ENCODE results near the gene RGL4. TPM values are rescaled to one million over a fixed set of nuclear protein-coding genes. Genes with fewer than 3 reads are reported as not detected.
"Not testable (repeated sequence)": the region's sequence is repeated elsewhere in the genome, so short reads cannot be mapped to it uniquely, and the experiment has no call there.

Gene RGL4
- total RNA-seq, 1 donor from 2014 or later = not detected

DNA sequence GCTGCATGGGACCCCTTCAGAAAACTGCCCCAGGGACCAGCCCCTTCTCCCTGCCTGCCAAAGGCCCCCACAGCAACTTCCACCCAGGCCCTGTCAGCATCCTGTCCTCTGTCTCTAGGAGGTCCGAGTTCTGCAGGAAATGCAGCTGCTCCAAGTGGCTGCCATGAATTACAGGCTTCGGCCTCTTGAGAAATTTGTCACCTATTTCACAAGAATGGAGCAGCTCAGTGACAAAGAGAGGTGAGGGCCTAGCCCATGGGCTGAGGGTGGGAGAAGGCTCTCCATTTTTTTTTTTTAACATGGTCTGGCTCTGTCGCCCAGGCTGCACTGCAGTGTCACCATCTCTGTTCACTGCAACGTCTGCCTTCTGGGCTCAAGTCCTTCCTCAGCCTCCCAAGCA is 7.3 kb downstream of the RGL4 start:
- DNase-seq (ENCODE audit: low read depth in 2 of 2) = no peak

DNA sequence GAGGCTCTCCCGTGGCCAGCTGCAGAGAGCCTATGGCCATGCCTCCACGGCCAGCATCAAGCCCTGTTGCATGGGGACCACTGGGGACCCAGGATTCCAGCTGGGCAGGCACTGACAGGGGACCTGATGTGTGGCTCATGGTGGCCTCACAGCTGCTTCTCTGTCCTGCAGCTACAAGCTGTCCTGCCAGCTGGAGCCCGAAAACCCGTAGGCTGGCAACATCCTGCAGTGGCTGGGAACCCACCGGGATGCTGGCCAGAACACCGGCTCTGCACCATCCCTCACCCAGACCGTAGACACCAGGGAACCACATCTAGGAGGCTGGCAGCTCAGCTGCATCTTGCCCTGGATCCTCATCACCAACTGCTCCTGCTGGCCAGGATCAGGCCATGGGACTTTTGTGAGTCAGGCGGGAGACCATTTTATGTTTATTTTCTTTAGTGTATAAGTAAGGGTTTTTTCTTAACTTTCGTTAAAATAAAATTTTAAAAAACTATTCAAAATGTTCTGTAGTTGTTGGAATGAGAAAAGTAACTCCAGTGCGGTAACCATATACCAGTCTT is 7.9 kb downstream of the RGL4 start:
- DNase-seq (ENCODE audit: low read depth in 2 of 2) = no peak

DNA sequence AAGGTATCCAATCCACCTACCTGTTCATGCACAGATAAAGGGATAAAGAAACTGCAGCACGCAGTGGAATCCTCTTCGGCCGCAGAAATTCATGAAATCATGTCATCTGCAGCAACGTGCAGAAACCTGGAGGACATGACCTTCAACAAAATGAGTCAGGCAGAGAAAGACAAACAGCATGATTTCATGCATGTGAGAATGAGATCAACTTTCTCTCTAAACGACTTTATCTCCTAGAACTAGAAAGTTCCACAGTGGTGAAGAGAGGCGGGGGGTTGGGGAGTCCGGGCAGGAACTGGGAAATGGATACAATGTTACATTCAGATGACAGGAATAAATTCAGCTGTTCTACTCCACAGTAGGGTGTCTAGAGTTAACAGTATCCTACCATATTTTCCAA is 9.9 kb downstream of the RGL4 start:
- no peak for DNase-seq (ENCODE audit: low read depth in 2 of 2)

DNA sequence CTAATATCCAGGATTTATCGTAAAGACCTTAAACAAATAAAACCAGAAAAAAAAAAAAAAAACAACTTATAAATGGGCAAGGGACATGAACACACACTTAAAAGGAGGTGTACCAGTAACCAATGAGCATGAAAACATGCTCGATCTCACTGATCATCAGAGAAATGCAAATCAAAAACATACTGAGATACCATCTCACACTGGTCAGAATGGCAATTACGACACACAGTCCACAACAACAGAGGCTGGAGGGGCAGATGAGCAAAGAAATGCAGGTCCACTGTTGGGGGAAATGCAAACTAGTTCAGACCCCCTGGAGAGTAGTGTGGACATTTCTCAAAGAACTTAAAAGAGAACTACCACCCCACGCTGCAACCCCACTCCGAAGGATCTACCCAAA is 13.2 kb downstream of the RGL4 start:
- DNase-seq (ENCODE audit: low read depth in 2 of 2) = no peak

DNA sequence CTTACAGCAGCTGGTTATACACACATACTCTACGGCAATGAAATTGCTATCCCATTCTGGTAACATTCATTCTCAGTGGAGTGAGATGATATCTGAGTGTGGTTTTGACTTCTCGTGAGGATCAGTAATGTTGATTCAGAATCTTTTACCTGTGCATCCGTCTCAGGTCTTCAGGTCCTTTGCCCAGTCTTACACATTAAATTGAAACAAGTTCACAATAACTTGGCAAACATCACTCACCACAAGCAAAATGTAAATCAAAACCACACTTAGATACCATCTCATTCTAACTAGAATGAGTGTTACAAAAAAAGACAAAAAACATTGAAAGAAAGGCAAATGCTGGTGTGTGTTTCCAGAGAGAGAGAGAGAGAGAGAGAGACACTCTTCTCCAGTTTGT is 14.0 kb downstream of the RGL4 start:
- DNase-seq (ENCODE audit: low read depth in 2 of 2) = no peak

DNA sequence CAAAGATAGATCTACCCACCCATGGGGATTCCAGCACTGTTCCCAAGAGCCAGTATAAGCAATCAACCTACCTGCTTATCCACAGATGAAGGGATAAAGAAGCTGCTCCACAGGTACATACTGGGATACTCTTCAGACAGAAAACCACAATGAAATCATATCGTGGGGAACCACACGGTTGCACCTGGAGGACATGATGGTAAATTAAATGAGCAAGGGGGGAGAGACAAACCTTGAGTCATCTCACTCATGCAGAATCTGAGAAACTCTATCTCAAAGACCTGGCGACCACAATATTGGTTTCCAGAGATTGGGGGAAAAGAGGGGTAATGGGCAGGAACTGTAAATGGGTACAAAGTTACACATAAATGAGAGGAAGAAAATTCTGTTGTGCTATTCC is 14.5 kb downstream of the RGL4 start:
- DNase-seq (ENCODE audit: low read depth in 2 of 2) = no peak

DNA sequence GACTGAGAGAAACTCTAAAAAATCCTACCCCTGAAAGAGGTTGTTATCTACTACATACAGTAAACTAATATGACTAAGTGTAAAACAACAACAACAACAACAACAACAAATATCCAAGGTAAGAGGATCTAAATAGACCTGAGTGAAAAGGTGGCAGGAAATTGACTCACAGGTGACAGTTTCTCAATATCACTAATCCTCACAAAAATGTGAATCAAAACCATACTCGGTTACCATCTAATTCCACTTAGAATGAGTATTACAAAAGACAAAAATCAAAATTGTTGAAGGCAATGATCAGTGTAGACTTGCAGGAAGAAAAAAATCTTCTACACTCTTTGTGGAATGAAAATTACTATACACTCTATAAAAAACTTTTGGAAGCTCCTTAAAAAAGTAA is 17.5 kb downstream of the RGL4 start:
- DNase-seq (ENCODE audit: low read depth in 2 of 2) = no peak

DNA sequence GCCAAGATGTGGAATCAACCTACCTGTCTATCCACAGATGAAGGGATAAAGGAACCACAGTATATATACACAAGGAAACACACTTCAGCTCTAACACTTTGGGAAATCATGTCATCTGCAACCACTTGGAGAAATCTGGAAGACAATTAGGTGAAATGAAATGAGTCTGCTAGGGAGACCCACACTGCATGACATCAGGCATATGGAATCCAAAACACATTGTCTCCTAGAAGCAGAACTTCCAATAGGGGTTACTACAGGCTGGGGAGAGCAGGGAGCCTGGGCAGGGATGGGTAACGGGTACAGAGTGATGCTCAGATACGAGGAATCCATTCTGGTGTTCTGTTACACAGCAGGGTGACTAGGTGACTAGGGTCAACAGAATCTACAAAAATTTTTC is 18.3 kb downstream of the RGL4 start:
- no peak for DNase-seq (ENCODE audit: low read depth in 2 of 2)

DNA sequence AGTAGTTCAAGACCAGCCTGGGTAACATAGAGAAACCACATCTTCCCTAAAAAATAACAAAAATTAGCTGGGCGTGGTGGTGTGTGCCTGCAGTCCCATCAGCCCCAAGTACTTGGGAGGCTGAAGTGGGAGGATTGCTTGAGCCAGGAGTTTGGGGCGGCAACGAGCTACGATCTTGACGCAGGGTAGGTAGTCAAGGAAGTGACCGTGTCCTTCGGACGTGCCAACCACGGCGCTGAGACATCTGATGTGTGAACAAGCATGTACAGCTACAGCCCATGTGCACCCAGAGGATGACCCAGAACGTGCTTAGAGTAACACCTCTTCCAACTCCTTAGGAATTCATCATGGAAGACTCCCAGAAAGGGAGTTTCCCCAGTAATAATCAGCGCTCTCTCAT is 21.4 kb downstream of the RGL4 start:
- no peak for DNase-seq (ENCODE audit: low read depth in 2 of 2)

DNA sequence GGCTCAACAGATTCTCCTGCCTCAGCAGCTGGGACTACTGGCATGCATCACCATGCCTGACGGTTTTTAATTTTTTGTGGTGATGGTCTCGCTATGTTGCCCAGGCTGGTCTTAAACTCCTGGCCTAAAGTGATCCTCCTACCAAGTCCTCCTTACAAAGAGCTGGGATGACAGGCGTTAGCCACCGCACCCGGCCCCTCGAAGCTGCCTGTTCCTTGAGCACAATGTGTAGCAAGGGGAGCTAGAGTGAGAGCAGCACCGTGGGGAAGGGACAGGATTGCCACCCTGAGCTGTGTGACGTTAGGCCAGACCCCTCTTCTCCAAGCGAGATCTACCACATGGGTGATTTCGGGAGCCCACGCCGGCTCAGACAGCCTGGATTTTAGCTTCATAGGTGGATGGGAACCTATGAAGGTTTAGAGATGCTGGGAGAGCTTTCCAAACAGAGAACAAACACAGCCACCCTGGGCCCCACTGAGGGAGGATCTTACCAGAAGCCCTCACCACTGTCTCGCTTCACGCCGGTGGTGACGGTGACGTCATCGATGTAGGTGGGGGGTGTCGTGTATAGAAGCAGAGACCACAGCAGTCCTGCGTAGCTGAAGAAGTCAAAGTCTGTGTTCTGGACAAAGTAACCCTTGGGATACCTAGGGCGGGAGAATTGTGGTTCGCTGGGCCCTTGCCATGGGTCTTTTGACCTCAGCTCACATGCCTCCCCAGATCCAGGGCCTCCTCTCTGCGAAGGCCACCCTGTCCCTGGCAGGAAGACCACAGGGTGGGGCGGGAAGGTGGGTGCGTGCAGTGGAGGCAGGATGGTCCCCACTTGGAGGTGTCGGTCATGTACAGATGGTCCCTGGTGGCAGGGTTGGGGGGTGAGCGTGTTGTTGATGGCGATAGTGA is 23.1 kb downstream of the RGL4 start:
- no peak for DNase-seq (ENCODE audit: low read depth in 2 of 2)

DNA sequence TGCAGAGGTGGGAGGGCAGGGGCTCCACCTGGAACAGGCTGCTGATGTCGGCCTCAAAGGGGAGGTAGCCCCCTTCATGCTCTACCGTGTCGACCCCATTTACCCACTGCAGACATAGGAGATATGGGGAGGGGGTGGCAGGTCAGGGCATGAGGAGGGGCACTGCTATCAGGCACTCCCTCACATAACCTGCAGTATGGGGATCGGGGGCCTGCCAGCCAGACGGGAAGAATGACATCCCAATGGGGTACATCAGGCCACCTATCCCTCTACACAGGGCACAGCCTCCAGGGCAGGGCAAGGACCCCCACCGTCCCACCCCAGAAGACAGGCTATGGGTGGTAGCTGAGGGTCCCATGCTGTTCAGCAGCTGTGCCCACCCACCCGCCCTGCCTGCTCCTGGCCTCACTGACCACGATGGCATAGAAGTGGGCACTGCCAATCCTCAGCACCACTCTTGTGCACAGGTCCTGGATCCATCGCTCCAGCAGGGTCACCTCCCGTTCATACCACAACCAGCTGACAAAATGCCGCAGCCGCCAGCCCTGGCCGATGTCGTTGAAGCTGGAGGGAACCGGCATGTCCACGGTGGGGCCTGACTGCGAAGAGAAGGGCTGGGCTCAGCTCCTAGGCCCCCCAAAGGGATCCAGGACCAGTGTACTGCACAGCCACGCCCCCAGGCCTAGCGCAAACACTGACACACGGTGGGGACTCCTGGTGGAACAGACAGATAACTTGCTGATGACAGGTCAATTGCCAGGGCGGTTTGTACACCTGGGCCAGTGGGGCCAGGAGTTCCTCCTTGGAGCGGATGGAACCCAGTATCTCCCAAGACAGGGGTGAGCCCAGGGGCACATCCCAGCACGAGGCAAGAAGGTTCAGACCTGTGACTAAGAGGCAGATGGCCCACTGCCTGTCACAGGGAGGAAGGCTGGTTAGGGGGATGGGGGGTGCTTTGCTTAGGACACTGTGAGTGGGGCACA is 24.1 kb downstream of the RGL4 start:
- no peak for DNase-seq (ENCODE audit: low read depth in 2 of 2)

DNA sequence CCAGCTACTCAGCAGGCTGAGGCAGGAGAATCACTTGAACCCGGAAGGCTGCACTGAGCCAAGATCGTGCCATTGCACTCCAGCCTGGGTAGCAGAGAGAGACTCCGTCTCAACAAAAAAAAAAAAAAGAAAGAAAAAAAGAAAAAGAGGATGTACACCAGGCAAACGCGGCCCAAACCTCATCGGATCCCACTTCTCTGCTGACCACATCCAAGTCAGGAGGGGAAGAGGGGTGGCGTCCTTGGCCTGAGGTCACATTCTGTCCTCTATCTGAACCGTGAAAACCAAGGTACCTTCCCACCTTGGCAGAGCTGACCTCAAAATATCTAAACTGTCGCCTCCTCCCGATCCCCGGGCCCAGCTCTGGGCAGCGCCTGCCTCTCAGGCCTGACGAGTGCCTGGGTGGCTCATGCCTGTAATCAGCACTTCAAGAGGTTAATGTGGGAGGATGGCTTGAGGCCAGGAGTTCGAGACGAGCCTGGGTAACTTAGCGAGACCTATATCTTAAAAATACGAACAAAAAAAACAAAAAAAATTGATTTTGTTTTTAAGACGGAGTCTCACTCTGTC is 25.1 kb downstream of the RGL4 start:
- no peak for DNase-seq (ENCODE audit: low read depth in 2 of 2)

DNA sequence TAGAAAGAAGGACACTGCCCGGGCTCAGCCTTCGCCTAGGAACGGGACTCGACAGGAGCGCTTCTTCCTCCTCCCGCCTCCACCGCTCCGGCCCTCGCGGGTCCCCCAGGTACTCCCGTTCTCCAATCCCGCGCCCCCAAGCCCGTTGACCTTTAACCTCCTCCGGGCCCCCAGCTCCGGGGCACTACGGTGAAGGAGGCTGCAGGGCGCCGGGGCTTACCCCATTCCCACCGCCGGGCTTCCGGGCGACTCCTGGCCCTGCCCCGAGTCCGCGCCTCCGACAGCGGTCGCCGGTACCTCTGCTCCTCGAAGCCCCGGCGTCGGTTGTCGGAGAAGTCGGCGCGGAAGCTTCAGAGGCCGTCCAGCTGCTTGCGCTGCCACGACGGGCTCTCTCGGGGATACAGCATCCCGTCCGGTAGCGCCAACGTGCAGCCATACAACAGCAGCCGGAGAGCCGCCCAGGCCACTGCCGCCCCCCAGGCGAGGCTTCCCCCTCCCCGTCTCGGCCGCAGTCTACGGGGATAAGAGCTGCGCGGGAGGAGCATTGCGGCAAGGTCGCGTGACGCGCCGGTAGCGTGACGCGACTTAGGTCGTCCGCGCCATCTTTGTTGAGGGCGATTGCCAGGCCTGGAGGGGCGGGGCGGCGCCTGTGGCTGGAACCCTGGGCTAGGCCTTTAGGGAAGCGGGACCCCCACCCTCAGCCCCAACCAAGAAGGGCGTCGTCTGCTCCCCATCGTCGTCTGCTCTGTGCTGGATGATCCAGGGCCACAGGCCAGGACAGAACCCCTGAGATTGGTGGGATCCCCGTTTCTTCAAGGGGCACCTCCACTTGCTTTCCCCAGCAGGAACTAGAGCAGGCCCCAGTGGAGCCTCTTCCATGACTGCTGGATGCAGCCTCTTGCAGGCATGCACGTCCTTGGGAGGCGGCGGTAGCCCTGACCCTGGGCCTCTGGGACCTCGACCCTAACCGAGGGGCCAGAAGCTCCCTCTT is 26.3 kb downstream of the RGL4 start:
- peak; percentile 73 to 92 for DNase-seq (ENCODE audit: low read depth in 2 of 2)

DNA sequence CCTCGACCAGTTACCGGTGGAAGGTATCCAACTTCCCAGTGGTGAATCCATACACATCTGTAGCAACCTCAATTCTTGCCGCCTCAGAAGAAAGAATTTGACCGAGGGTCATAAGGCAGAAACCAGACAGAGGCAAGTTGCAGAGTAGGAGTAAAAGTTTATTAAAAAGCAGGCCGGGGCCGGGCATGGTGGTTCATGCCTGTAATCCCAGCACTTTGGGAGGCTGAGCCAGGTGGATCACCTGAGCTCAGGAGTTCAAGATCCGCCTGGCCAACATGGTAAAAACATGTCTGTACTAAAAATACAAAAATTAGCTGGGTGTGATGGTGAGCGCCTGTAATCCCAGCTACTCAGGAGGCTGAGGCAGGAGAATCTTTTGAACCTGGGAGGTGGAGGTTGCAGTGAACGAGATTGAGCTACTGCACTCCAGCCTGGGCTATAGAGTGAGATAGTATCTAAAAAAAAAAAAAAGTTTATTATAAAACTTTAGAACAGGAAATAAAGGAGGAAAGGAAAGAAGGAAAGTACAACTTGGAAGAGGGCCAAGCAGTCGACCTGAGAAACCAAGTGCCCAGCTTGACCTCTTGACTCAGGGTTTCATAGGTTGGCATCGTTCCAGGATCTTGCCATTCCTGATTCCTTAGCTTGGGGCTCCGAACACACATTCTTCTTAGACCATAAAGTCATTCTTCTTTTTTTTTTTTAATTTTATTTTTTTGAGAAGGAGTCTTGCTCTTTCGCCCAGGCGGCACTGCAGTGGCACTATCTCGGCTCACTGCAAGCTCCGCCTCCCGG is 27.8 kb downstream of the RGL4 start:
- no peak for DNase-seq (ENCODE audit: low read depth in 2 of 2)

DNA sequence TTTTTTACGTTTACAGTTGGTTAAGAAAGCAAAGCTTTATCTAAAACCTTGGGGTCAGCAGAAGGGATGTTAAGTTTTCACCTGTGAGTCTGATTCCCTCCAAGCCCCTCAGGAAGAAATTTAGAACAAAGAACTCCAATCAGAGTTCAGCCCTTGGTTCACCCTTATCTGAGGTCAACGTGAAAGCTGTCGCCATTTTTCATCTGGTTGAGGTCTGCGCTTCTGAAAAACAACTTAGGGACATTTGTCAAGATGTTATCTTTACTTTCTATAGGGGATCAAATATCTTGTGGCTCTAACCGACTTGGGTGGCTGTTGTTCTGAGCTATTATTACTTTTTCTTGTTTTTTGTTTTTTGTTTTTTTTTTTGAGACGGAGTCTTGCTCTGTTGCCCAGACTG is 30.0 kb downstream of the RGL4 start:
- DNase-seq (ENCODE audit: low read depth in 2 of 2) = no peak

DNA sequence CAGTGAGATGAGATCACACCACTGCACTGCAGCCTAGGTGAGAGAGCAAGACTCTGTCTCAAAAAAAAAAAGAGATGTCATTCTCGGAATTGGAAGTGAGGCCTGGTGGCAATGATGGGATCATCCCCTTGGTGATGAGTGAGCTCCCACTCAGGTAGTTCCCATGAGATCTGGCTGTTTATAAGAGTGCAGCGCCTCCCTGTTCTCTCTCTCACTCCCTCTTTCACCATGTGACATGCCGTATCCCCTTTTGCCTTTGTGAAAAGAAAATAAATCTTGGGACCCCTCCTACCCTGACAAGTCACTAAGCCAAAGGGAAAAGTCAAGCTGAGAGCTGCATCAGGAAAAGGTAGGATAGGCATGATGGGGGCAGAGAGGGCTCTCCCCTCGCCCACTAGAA is 31.3 kb downstream of the RGL4 start:
- no peak for DNase-seq (ENCODE audit: low read depth in 2 of 2)

DNA sequence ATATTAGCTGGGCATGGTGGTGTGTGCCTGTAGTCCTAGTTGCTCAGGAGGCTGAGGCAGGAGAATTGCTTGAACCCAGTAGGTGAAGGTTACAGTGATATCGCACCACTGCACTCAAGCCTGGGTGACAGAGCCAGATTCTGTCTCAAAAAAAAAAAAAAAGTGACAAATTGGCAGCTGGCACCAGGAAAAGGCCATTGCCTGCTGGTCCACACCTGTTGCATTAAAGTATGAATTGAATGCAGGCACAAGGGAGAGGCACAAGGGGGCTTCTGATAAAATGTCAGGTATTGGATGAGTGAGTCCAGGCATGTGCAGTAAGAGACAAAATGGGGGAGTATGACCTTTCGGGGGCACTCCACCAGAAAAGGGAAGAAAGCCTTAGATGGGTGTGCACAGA is 31.9 kb downstream of the RGL4 start:
- DNase-seq (ENCODE audit: low read depth in 2 of 2) = no peak

DNA sequence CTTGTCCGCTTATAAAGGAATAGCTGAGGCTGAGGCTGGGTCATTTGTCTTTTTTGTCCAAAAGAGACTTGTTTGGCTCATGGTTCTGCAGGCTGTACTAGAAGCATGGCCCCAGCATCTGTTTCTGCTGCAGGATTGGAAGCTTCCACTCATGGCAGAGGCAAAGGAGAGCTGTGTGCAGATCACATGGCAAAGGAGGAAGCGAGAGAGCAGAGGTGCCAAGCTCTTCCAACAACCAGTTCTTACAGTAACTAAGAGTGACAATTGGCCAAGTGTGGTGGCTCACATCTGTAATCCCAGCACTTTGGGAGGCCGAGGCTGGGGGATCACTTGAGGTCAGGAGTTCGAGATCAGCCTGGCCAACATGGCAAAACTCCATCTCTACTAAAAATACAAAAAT is 37.3 kb downstream of the RGL4 start:
- not testable (repeated sequence) for DNase-seq (ENCODE audit: low read depth in 2 of 2)

DNA sequence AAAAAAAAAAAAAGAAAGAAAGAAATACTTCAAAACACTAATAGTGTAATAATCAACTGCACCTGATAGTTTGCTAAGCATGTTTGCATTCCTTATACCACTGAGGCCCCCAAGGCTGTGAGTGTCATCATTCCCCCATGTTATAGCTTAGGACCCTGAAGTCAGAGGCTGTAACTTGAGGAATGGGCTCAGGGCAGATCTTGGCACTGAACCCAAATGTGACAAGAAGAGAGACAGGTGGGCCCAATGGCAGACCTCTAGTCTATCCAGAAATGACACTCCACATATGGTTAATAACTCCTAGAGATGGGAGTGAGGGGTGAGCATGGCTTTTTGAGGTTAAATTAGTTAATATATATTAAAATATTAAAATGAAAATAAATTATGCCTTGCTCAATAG is 46.9 kb downstream of the RGL4 start:
- DNase-seq (ENCODE audit: low read depth in 2 of 2) = no peak

Data from dermis microvascular lymphatic vessel endothelial cell (primary cell).